ENCODE results near the gene NLRP6.
"Not testable (repeated sequence)": the region's sequence is repeated elsewhere in the genome, so short reads cannot be mapped to it uniquely, and the experiment has no call there.

Gene NLRP6

DNA sequence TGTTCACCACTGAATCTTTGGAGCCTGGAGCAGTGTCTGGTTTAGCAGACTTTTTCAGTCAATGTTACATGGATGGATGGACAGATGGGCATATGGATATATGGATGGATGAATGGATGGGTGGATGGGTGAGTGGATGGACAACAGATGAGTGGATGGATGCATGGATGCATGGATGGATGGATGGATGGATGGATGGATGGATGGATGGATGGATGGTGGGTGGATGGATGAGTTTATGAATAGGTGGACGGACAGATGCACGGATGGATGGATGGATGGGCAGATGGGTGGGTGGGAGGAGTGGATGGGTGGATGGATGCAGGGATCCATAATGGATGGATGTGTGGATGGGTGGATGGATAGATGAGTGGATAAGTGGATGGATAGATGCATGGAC, 22.4 kb upstream of the NLRP6 start:
- no peak for DNase-seq (ENCODE audit: low read depth in 2 of 2)

GRCh38 chr11:256952-257737, 21.1 kb upstream of the NLRP6 start:
- DNase-seq (ENCODE audit: low read depth in 2 of 2), result no peak

- no peak for DNase-seq (ENCODE audit: low read depth in 2 of 2)
These were observed 20.3 kb upstream of the NLRP6 start for GRCh38 chr11:257766-258493.

GRCh38 chr11:259413-259812, 18.8 kb upstream of the NLRP6 start:
- DNase-seq (ENCODE audit: low read depth in 2 of 2), result no peak

- DNase-seq (ENCODE audit: low read depth in 2 of 2), result no peak
These were observed 16.6 kb upstream of the NLRP6 start for GRCh38 chr11:261624-262023.

DNA sequence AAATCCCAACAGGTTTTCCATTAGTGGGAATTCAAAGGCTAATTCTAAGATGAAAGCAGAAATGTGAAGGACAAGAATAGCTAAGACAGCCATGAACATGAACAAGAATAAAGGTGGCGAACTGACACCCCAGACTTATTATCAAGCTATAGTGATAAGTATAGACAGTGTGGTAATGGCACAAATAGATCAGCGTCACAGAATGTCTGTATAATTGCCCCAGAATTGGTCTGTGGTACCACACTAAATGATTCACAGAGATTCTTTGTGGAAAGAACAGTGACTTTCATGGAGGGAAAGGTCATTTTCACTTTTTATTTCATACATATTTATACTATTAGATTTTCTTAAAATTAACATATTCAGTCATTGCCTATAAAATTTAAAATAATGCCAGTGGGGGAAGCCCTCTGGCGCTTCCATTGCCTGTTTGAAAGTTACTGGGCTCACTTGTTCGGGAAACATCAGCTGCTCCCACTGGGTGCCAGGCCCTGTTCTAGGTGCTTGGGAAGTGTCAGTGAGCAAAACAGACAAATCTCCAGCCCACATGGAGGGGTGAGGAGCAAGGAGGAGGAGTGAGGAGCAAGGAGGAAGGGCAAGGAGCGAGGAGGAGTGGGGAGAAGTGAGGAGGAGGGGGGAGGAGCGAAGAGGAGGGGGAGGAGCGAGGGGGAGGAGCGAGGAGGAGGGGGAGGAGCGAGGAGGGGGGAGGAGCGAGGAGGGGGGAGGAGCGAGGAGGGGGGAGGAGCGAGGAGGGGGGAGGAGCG, 11.3 kb upstream of the NLRP6 start:
- DNase-seq (ENCODE audit: low read depth in 2 of 2), result no peak

DNA sequence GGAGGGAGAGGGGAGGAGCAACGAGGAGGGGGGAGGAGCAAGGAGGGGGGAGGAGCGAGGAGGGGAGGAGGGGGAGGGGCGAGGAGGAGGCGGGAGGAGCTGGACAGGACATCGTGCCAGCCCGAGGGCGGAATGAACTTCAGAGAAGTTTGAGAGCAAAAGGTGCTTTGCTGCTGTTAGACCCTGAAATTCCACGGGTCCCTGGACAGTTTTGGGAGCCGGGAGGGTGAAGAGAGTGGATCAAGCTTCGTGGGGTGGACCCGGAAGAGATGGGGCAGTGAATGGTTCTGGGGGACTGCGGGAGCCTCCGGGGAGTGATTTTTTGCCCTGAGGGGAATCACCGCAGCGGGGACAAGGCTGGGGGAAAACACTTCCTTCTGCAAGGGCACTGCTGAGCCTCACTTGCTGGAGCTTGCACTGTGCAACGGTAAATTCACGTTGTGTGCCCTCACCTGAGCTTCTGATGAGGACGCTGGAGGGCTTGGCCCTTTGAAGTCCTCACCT, 10.7 kb upstream of the NLRP6 start:
- no peak for DNase-seq (ENCODE audit: low read depth in 2 of 2)

GRCh38 chr11:268716-269145, 9.5 kb upstream of the NLRP6 start:
- DNase-seq (ENCODE audit: low read depth in 2 of 2), result not testable (repeated sequence)

DNA sequence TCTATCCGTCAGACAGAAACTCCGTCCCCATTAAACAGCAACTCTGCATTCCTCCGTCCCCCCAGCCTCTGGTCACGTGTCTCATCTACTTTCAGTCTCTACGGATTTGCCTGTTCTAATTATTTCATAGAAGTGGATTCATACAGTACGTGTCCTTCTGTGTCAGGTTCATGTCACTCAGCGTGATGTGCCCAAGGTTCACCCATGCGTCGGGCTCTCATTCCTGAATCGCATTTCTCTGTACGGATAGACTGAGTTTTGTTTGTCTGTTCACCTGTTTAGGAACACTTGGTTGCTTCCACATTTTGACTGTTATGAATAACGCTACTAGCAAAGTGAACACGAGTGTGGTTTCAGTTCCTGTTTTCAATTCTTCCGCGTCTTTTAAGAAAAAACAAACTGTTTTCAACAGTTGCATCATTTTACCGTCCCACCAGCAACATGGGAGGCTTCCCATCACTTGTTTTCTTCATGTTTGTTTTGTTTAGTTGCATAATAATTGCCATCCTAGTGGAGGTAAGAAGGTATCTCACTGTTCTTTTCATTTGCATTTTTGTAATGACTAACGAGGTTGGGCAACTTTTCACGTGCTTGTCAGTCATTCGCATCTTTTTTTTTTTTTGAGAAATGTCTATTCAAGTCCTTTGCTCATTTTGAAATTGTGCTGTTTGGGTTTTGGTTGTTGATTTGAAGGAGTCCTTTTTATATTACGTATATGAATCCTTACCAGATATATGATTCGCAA, 8.9 kb upstream of the NLRP6 start:
- no peak for DNase-seq (ENCODE audit: low read depth in 2 of 2)

DNA sequence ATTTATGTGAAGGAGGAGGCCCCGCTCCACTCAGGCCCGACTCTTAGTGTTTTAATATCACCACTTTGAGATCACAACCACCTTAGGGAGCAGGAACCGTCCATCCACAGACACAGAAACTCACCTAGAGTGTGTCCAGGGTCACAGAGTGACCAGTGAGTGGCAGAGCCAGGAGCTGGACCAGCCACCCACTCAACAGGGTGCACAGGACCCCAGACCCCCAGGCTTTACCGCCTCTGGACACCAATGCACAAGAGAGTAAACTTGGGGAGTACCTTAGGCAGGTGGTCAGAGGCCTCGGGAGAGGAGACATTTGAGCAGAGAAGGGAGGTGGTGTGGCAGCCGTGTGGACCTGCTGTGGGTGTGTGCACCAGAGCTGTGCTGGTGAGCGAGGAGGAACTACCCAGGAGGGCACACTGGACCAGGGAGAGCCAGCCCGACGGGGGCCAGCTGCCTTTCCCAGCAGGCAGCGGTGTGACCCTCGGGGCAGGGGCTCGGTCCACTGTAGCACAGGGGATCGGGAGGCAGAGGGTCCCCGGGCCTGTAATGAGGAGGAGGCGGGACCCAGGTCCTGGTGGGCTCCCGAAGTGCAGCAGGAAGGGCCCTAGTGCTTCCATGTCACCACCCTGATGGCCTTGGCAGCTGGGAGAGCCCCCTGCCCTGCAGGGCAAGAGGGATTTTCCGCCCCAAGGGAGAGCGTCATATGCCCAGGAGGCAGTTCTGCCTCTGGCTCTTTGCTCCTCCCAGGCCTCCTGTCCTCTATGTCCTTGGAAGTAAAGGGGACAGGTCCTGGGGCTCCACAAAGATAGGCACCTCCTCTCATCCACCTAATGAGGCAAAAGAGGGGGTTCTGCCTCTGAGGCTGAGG, 7.5 kb upstream of the NLRP6 start:
- no peak for DNase-seq (ENCODE audit: low read depth in 2 of 2)

DNA sequence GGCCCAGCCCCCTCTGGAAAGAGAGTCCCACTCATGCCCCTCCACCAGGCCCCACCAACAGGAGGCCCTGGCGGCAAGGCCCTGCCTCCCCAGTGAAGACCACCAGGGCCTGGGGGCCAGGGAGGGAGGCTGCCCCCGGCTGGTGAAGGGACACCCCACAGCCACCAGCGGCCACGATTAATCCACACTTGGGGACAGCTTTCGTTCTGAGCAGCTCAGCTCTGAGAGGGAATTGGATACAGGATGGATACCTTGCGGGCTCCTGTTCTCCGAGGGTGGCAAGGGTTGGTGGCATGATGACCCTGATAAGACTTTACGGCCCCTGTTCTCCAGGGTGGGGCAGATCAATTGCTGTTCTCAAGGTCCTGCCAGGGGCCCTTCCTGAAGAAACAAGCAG, 6.9 kb upstream of the NLRP6 start:
- DNase-seq (ENCODE audit: low read depth in 2 of 2), result no peak

- no peak for DNase-seq (ENCODE audit: low read depth in 2 of 2)
These were observed 5.8 kb upstream of the NLRP6 start for GRCh38 chr11:272195-272930.

DNA sequence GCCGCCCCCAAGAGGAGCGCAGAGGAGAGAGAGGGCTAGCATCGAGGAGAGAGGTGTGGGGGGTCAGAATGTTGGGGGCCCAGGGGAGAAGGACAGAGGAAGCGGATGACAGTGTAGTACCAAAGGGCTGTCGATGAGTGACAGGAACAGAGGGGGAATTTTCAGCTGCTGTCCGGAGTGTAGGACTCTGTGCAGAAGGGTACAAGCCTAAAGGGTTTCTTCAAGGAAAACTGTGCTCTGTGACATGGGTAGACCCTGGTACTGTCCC, 5.3 kb upstream of the NLRP6 start:
- no peak for DNase-seq (ENCODE audit: low read depth in 2 of 2)

DNA sequence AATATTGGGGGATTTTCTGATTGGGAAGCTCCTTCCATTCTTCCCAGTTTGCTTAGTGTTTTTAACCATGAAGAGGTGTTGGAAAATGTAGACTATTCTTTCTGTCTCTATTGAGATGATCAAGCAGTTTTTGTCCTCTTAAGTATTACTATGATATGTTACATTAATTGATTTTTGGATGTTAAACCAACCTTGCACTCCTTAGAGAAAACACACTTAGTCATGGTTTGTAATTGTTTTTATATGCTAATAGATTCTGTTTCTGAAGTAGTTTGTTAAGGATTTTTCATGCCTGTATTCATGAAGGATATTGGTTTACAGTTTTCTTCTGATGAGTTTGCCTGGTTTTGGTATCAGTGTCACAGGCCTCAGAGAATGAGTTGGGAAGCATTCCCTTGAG, 2.0 kb upstream of the NLRP6 start:
- DNase-seq (ENCODE audit: low read depth in 2 of 2), result no peak

DNA sequence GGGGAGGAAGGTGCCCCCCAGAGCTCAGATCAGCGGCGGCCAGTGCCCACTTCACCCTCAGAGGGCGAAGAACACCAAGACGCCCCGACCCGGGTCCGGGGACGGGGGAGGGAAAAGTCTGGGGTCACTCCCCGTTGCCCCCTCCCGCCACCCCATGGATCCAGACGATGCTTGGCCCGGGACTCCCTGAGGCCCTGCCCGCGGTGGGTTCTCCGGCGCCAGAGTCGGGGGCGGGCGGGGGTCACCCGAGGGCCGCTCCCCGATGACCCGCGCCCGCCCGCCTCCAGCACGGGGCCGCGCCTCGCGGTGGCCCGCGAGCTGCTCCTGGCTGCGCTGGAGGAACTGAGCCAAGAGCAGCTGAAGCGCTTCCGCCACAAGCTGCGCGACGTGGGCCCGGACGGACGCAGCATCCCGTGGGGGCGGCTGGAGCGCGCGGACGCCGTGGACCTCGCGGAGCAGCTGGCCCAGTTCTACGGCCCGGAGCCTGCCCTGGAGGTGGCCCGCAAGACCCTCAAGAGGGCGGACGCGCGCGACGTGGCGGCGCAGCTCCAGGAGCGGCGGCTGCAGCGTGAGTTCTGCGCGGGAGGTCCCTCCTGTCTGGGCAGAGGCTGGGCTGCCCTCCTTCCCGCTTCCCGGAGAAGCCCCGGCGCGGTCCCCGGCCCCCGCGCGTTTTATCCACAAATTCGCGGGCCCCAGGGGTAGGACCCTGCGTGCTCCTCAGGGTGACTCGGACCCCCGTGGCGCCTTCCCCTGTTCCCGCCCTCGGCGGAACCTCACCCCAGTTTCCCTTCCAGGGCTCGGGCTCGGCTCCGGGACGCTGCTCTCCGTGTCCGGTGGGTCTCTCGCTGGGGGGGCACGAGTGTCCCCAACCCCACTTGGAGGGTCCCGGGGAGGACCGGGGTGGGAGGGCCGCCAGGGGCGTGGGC, 1.1 kb downstream of the NLRP6 start:
- DNase-seq (ENCODE audit: low read depth in 2 of 2), result no peak

DNA sequence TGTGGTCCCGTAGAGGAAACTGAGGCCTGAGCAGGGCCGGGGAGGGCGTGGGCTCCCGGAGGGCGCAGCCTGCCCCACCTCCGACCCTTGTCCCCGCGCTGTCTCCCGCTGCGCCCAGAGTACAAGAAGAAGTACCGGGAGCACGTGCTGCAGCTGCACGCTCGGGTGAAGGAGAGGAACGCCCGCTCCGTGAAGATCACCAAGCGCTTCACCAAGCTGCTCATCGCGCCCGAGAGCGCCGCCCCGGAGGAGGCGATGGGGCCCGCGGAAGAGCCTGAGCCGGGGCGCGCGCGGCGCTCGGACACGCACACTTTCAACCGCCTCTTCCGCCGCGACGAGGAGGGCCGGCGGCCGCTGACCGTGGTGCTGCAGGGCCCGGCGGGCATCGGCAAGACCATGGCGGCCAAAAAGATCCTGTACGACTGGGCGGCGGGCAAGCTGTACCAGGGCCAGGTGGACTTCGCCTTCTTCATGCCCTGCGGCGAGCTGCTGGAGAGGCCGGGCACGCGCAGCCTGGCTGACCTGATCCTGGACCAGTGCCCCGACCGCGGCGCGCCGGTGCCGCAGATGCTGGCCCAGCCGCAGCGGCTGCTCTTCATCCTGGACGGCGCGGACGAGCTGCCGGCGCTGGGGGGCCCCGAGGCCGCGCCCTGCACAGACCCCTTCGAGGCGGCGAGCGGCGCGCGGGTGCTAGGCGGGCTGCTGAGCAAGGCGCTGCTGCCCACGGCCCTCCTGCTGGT, 1.9 kb downstream of the NLRP6 start:
- DNase-seq (ENCODE audit: low read depth in 2 of 2), result no peak

GRCh38 chr11:280706-281485, 2.7 kb downstream of the NLRP6 start:
- DNase-seq (ENCODE audit: low read depth in 2 of 2), result no peak

All from stimulated activated CD8-positive, alpha-beta memory T cell treated with anti-CD3 and anti-CD28 coated beads, Interleukin-15, amount 100 ng/mL, for 4 hours (primary cell).